K562 (cell line): ENCODE data around the gene ODF4. TPM values are rescaled to one million over a fixed set of nuclear protein-coding genes. Genes with fewer than 3 reads are reported as not detected.

Experiments used
- CGGBP1 ChIP-seq: fragments of 250-450 bp; sonication (Bioruptor Pico); IDR thresholded peaks from 2 replicates; pipeline ENCODE4 v1.9.0; 2021; ENCODE audit warnings: mild to moderate bottlenecking
- CLOCK ChIP-seq: fragments of 250-450 bp; sonication (Bioruptor Pico); IDR thresholded peaks from 2 replicates; pipeline ENCODE4 v1.4.0; 2020; ENCODE audit warnings: mild to moderate bottlenecking, moderate library complexity, borderline replicate concordance
- ERF ChIP-seq: fragments of 450-650 bp; formaldehyde crosslinking; IDR thresholded peaks from 2 replicates; pipeline ENCODE4 v1.4.0; 2020; ENCODE audit warnings: mild to moderate bottlenecking, mixed read lengths
- GATAD2A ChIP-seq: fragments of 450-650 bp; IDR thresholded peaks from 2 replicates; pipeline ENCODE4 v1.6.1; 2017
- HMGXB4 ChIP-seq: sonication (generic); formaldehyde crosslinking; IDR thresholded peaks from 2 replicates; pipeline ENCODE4 v1.8.1; 2023; ENCODE audit warnings: mild to moderate bottlenecking, missing genetic modification reagents
- HOXB6 ChIP-seq: fragments of 250-450 bp; sonication (Bioruptor Pico); IDR thresholded peaks from 2 replicates; pipeline ENCODE4 v1.5.1; 2022; ENCODE audit warnings: mild to moderate bottlenecking, borderline replicate concordance
- MBD1 ChIP-seq: fragments of 250-450 bp; sonication (Bioruptor Pico); IDR thresholded peaks from 2 replicates; pipeline ENCODE4 v1.8.0; 2022; ENCODE audit warnings: inconsistent platforms
- MXI1 ChIP-seq: IDR thresholded peaks from 2 replicates; pipeline ENCODE4 v1.6.1; 2011; ENCODE audit warnings: low read depth, mild to moderate bottlenecking, improper control_type of control experiment, low read length
- NELFE ChIP-seq: IDR thresholded peaks from 2 replicates; pipeline ENCODE4 v1.6.1; 2011; ENCODE audit warnings: mild to moderate bottlenecking; ENCODE audit not compliant: insufficient read depth, insufficient read length
- NFE2L1 ChIP-seq: fragments of 450-650 bp; IDR thresholded peaks from 2 replicates; pipeline ENCODE4 v1.6.1; 2016; ENCODE audit warnings: missing genetic modification characterization, low read depth, mild to moderate bottlenecking, missing compliant biosample characterization, moderate library complexity, borderline replicate concordance
- PYGO2 ChIP-seq: fragments of 450-650 bp; IDR thresholded peaks from 2 replicates; pipeline ENCODE4 v1.6.1; 2016; ENCODE audit warnings: mild to moderate bottlenecking, missing genetic modification characterization, moderate library complexity, missing compliant biosample characterization
- SPI1 ChIP-seq: IDR thresholded peaks from 2 replicates; pipeline ENCODE4 v1.6.1; 2011; ENCODE audit warnings: low read depth, low read length, control low read depth, borderline replicate concordance
- TOE1 ChIP-seq, 2 experiments: fragments of 450-650 bp in 1 of 2; sonication (generic) in 1 of 2; formaldehyde crosslinking in 1 of 2; IDR thresholded peaks; 2 replicates each; pipeline versions ENCODE4 v1.7.1 to v1.8.0; 2016 to 2022; ENCODE audit warnings: borderline replicate concordance in 2 of 2, mild to moderate bottlenecking in 2 of 2, antibody characterized with exemption in 1 of 2, inconsistent platforms in 1 of 2, low read depth in 1 of 2, missing genetic modification reagents in 1 of 2, moderate library complexity in 1 of 2
- ZFP36 ChIP-seq: fragments of 150-350 bp; IDR thresholded peaks from 2 replicates; pipeline ENCODE4 v1.6.1; 2018; ENCODE audit warnings: low read length, low read depth; ENCODE audit not compliant: partially characterized antibody
- ZNF217 ChIP-seq: sonication (generic); formaldehyde crosslinking; IDR thresholded peaks from 2 replicates; pipeline ENCODE4 v1.8.0; 2022; ENCODE audit warnings: mild to moderate bottlenecking, missing genetic modification reagents
- polyA plus RNA-seq, 8 experiments: library from polyadenylated mRNA; depleted of rRNA in 4 of 8; stranded (reverse) in 5 of 8; unstranded in 3 of 8; fragments of >200 nt; fragmentation: Nextera tagmentation in 2 of 8; fragmentation: Illumina TruSeq in 1 of 8; extraction: Ambion mirVana in 2 of 8; extraction: Trizol in 1 of 8; gene quantifications; 2 replicates each; pipeline versions ENCODE4 v1.2.1 to v1.2.3, GENCODE V29; 2011 to 2014; ENCODE audit warnings: inconsistent platforms in 1 of 8, missing spikeins in 1 of 8
- total RNA-seq, 7 experiments: library from RNA; depleted of rRNA in 6 of 7; stranded (reverse); fragments of >200 nt in 6 of 7; fragmentation: Illumina TruSeq in 2 of 7; extraction: Trizol in 2 of 7; gene quantifications; 2 replicates each; pipeline versions ENCODE4 v1.2.1 to v1.2.3, GENCODE V29; 2011 to 2021; ENCODE audit warnings: low replicate concordance in 1 of 7
- TF ChIP-seq, protein P1 (sequence below): sonication (generic); formaldehyde crosslinking; IDR thresholded peaks from 2 replicates; pipeline ENCODE4 v1.8.0; 2022; ENCODE audit warnings: mild to moderate bottlenecking, missing genetic modification reagents

The ODF4 gene
- total and polyA plus RNA-seq, 9 of the 15 experiments (the other 6 are each of a cell fraction or from before 2014, with no cell fraction given), result not detected

GRCh38 chr17:8294814-8295316, 44.8 kb upstream of the ODF4 start (continued):
- TF ChIP-seq, protein P1, sequence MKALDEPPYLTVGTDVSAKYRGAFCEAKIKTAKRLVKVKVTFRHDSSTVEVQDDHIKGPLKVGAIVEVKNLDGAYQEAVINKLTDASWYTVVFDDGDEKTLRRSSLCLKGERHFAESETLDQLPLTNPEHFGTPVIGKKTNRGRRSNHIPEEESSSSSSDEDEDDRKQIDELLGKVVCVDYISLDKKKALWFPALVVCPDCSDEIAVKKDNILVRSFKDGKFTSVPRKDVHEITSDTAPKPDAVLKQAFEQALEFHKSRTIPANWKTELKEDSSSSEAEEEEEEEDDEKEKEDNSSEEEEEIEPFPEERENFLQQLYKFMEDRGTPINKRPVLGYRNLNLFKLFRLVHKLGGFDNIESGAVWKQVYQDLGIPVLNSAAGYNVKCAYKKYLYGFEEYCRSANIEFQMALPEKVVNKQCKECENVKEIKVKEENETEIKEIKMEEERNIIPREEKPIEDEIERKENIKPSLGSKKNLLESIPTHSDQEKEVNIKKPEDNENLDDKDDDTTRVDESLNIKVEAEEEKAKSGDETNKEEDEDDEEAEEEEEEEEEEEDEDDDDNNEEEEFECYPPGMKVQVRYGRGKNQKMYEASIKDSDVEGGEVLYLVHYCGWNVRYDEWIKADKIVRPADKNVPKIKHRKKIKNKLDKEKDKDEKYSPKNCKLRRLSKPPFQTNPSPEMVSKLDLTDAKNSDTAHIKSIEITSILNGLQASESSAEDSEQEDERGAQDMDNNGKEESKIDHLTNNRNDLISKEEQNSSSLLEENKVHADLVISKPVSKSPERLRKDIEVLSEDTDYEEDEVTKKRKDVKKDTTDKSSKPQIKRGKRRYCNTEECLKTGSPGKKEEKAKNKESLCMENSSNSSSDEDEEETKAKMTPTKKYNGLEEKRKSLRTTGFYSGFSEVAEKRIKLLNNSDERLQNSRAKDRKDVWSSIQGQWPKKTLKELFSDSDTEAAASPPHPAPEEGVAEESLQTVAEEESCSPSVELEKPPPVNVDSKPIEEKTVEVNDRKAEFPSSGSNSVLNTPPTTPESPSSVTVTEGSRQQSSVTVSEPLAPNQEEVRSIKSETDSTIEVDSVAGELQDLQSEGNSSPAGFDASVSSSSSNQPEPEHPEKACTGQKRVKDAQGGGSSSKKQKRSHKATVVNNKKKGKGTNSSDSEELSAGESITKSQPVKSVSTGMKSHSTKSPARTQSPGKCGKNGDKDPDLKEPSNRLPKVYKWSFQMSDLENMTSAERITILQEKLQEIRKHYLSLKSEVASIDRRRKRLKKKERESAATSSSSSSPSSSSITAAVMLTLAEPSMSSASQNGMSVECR, result no peak
- peak; percentile 60; the same call in 1 of the 2 replicates for TF ChIP-seq GATAD2A
- no peak for TF ChIP-seq PYGO2 (tag)
- no peak; the same call in 1 of the 2 replicates for TF ChIP-seq TOE1 (IDR thresholded peaks at IDR 0.05; ENCODE audit: borderline replicate concordance)
- TF ChIP-seq TOE1 (CRISPR knock-in tag; IDR thresholded peaks at IDR 0.05; ENCODE audit: borderline replicate concordance, low read depth), result no peak
- TF ChIP-seq MXI1, result no peak
- TF ChIP-seq CGGBP1 (CRISPR knock-in tag), result no peak
- no peak for TF ChIP-seq MBD1 (CRISPR knock-in tag)
- no peak for TF ChIP-seq HMGXB4
- TF ChIP-seq ZFP36, result no peak
- no peak for TF ChIP-seq ZNF217 (CRISPR knock-in tag)
- no peak for TF ChIP-seq ERF (CRISPR knock-in tag)
- TF ChIP-seq NFE2L1, result no peak
- no peak for TF ChIP-seq CLOCK (CRISPR knock-in tag)
- TF ChIP-seq NELFE, result no peak
- no peak for TF ChIP-seq SPI1
- no peak for TF ChIP-seq HOXB6
